Stimulated activated CD8-positive, alpha-beta memory T cell treated with anti-CD3 and anti-CD28 coated beads, Interleukin-15, amount 100 ng/mL, for 48 hours (primary cell): ENCODE data around the gene CHAC1.
"Not testable (repeated sequence)": the region's sequence is repeated elsewhere in the genome, so short reads cannot be mapped to it uniquely, and the experiment has no call there.

Source experiments
- DNase-seq, 2 donors: peaks; one replicate each; pipeline ENCODE4 v3.0.0-alpha.2; 2020; ENCODE audit warnings: low read depth in 2 of 2

Gene CHAC1

GRCh38 chr15:40957041-40957555, 3.8 kb downstream of the CHAC1 start:
- no peak for DNase-seq

GRCh38 chr15:40957581-40958051, 4.3 kb downstream of the CHAC1 start:
- no peak for DNase-seq

- DNase-seq, result no peak
Observed at GRCh38 chr15:40958146-40958545, 4.9 kb downstream of the CHAC1 start.

- no peak for DNase-seq
Observed at GRCh38 chr15:40958723-40959122, 5.5 kb downstream of the CHAC1 start.

GRCh38 chr15:40959331-40960141, 6.3 kb downstream of the CHAC1 start:
- DNase-seq, result no peak

GRCh38 chr15:40960151-40960885, 7.0 kb downstream of the CHAC1 start:
- DNase-seq, result no peak

- no peak for DNase-seq
Observed at GRCh38 chr15:40960925-40961324, 7.7 kb downstream of the CHAC1 start.

- DNase-seq, result not testable (repeated sequence)
Observed at GRCh38 chr15:40961740-40962139, 8.5 kb downstream of the CHAC1 start.

GRCh38 chr15:40962317-40962716, 9.0 kb downstream of the CHAC1 start:
- DNase-seq, result not testable (repeated sequence)

GRCh38 chr15:40963201-40963600, 9.9 kb downstream of the CHAC1 start:
- DNase-seq, result no peak

- no peak for DNase-seq
Observed at GRCh38 chr15:40964006-40964405, 10.7 kb downstream of the CHAC1 start.

- no peak for DNase-seq
Observed at GRCh38 chr15:40964634-40965033, 11.4 kb downstream of the CHAC1 start.

GRCh38 chr15:40968290-40969085, 15.2 kb downstream of the CHAC1 start:
- DNase-seq, result no peak

GRCh38 chr15:40969363-40969762, 16.1 kb downstream of the CHAC1 start:
- DNase-seq, result no peak

GRCh38 chr15:40974879-40975278, 21.6 kb downstream of the CHAC1 start:
- no peak for DNase-seq

GRCh38 chr15:40976819-40977218, 23.5 kb downstream of the CHAC1 start:
- no peak for DNase-seq

- DNase-seq, result no peak
Observed at GRCh38 chr15:40978141-40978540, 24.9 kb downstream of the CHAC1 start.

GRCh38 chr15:40978562-40978961, 25.3 kb downstream of the CHAC1 start:
- no peak for DNase-seq

GRCh38 chr15:40981186-40981585, 27.9 kb downstream of the CHAC1 start:
- DNase-seq, result no peak

GRCh38 chr15:40982855-40983254, 29.6 kb downstream of the CHAC1 start:
- no peak for DNase-seq

GRCh38 chr15:40984406-40984805, 31.1 kb downstream of the CHAC1 start:
- DNase-seq, result no peak

- DNase-seq, result no peak
Observed at GRCh38 chr15:40984964-40985363, 31.7 kb downstream of the CHAC1 start.
